K562 (cell line): Measurements from ENCODE around the gene HOXA7. TPM values are rescaled to one million over a fixed set of nuclear protein-coding genes. Genes with fewer than 3 reads are reported as not detected.

ENCODE experiments used
- ATAC-seq: fragments of 200-7000 bp; cut with Tn5 transposase; 3 replicates; pipeline ENCODE4 v1.9.1; 2020; ENCODE audit warnings: moderate library complexity
- BruUV-seq: library from RNA; stranded (reverse); fragments of 400-500 nt; replicated peaks from 2 replicates; lab custom pipeline; 2021; lab: Mats Ljungman, UMichigan
- CTCF ChIA-PET: fragments of 300-600 bp; formaldehyde crosslinking; extraction: SDS; loops from one replicate; lab custom pipeline; 2021; ENCODE audit warnings: low intra/inter-chr PET ratio; lab: Yijun Ruan, JAX
- POLR2A ChIA-PET: fragments of 300-600, 350-650 bp; sonication (Branson Sonifier 250); formaldehyde crosslinking; extraction: SDS; loops from one replicate; lab custom pipeline; 2021; ENCODE audit warnings: antibody characterized with exemption, inconsistent platforms; lab: Yijun Ruan, JAX
- DNase-seq, 4 experiments: peaks; one replicate each; pipeline versions ENCODE4 v3.0.0 to v3.0.0-alpha.2; 2011 to 2018; ENCODE audit warnings: low spot score in 3 of 4, mixed read lengths in 3 of 4; ENCODE audit errors: extremely low read depth in 1 of 4
- FAIRE-seq: peaks from 2 replicates; lab custom pipeline; 2011; peaks lifted over from hg19 to GRCh38; lab: Jason Lieb, UNC
- H2AFZ ChIP-seq: 2 replicates; pipeline ENCODE4 v1.6.0; 2011; ENCODE audit warnings: low read depth, low read length, control low read depth, inconsistent platforms
- H3K27ac ChIP-seq: fragments of 200-600 bp; 3 replicates; pipeline ENCODE4 v1.8.0; 2011; ENCODE audit warnings: low read depth, mild to moderate bottlenecking, control low read depth, inconsistent platforms, low read length, moderate library complexity, mixed read lengths; ENCODE audit errors: extremely low read depth
- H3K27me3 ChIP-seq, 2 experiments: fragments of 300-600 bp in 1 of 2; 2 replicates in 1 of 2; 3 replicates in 1 of 2; pipeline versions ENCODE4 v1.6.0 to v1.8.0; 2011; ENCODE audit warnings: inconsistent platforms in 2 of 2, low read length in 2 of 2, mild to moderate bottlenecking in 1 of 2, mixed read lengths in 1 of 2, moderate library complexity in 1 of 2; ENCODE audit not compliant: control insufficient read depth in 2 of 2, insufficient read depth in 2 of 2
- H3K36me3 ChIP-seq: fragments of 300-600 bp; 3 replicates; pipeline ENCODE4 v1.8.0; 2011; ENCODE audit warnings: mild to moderate bottlenecking, low read length, inconsistent platforms; ENCODE audit not compliant: control insufficient read depth, insufficient read depth
- H3K4me1 ChIP-seq, 2 experiments: fragments of 200-600 bp in 1 of 2; replicated peaks in 1 of 2; 2 replicates in 1 of 2; 3 replicates in 1 of 2; pipeline versions ENCODE4 v1.5.1 to v1.8.0; 2011; ENCODE audit warnings: inconsistent platforms in 2 of 2, low read length in 2 of 2, mild to moderate bottlenecking in 1 of 2, mixed read lengths in 1 of 2, moderate library complexity in 1 of 2; ENCODE audit not compliant: control insufficient read depth in 2 of 2, insufficient read depth in 2 of 2
- H3K4me2 ChIP-seq: 2 replicates; pipeline ENCODE4 v1.6.1; 2011; ENCODE audit warnings: low read length, control low read depth, inconsistent platforms, mixed read lengths; ENCODE audit not compliant: insufficient read depth
- H3K4me3 ChIP-seq: fragments of 200-600 bp; sonication (generic), shearing (Covaris generic); 2 replicates; pipeline ENCODE4 v1.5.1; 2016; ENCODE audit warnings: control low read depth, inconsistent platforms
- H3K79me2 ChIP-seq: fragments of 200-600 bp; 3 replicates; pipeline ENCODE4 v1.8.0; 2011; ENCODE audit warnings: low read length, inconsistent platforms; ENCODE audit not compliant: control insufficient read depth, insufficient read depth
- H3K9ac ChIP-seq, 2 experiments: 2 replicates each; pipeline versions ENCODE4 v1.6.0 to v1.6.1; 2011; ENCODE audit warnings: low read depth in 2 of 2, low read length in 2 of 2, control low read depth in 1 of 2, inconsistent platforms in 1 of 2, mild to moderate bottlenecking in 1 of 2, mixed read lengths in 1 of 2; ENCODE audit not compliant: insufficient read depth in 1 of 2
- H3K9me1 ChIP-seq: one replicate; pipeline ENCODE4 v1.6.0; 2011; ENCODE audit warnings: inconsistent platforms, mild to moderate bottlenecking, low read length, moderate library complexity; ENCODE audit not compliant: control insufficient read depth, insufficient read depth
- H3K9me3 ChIP-seq: replicated peaks from 2 replicates; pipeline ENCODE4 v1.5.1; 2011; ENCODE audit warnings: low read depth, low read length, inconsistent platforms; ENCODE audit not compliant: control insufficient read depth, insufficient read depth
- H4K20me1 ChIP-seq: replicated peaks from 2 replicates; pipeline ENCODE4 v1.6.1; 2011; ENCODE audit warnings: low read length, inconsistent platforms, mixed read lengths; ENCODE audit not compliant: control insufficient read depth, insufficient read depth
- ATF2 ChIP-seq: sonication (generic); formaldehyde crosslinking; IDR thresholded peaks from 2 replicates; pipeline ENCODE4 v1.8.1; 2022; ENCODE audit warnings: missing genetic modification reagents
- FOXO4 ChIP-seq: fragments of 450-650 bp; formaldehyde crosslinking; IDR thresholded peaks from 2 replicates; pipeline ENCODE4 v1.4.0; 2020; ENCODE audit warnings: mild to moderate bottlenecking, moderate library complexity
- IRF2 ChIP-seq: sonication (generic); formaldehyde crosslinking; IDR thresholded peaks from 2 replicates; pipeline ENCODE4 v1.8.1; 2022; ENCODE audit warnings: mild to moderate bottlenecking, missing genetic modification reagents
- IRF9 ChIP-seq: fragments of 450-650 bp; IDR thresholded peaks from 2 replicates; pipeline ENCODE4 v1.6.1; 2016; ENCODE audit warnings: missing biosample characterization, missing genetic modification characterization
- PCBP1 ChIP-seq: fragments of 200-400 bp; formaldehyde crosslinking; IDR thresholded peaks from 2 replicates; pipeline ENCODE4 v1.6.1; 2018; ENCODE audit warnings: mild to moderate bottlenecking, low read depth, low read length; ENCODE audit not compliant: poor library complexity, severe bottlenecking
- SAFB ChIP-seq: fragments of 200-400 bp; formaldehyde crosslinking; IDR thresholded peaks from 2 replicates; pipeline ENCODE4 v1.6.1; 2017; ENCODE audit warnings: low read depth, low read length, borderline replicate concordance
- SFPQ ChIP-seq: fragments of 200-400 bp; formaldehyde crosslinking; IDR thresholded peaks from 2 replicates; pipeline ENCODE4 v1.6.1; 2017; ENCODE audit warnings: mild to moderate bottlenecking, low read depth, low read length, moderate library complexity
- SNAPC5 ChIP-seq: fragments of 250-450 bp; sonication (Bioruptor Pico); IDR thresholded peaks from 2 replicates; pipeline ENCODE4 v1.8.0; 2021; ENCODE audit warnings: moderate library complexity, mild to moderate bottlenecking, inconsistent platforms
- TEAD1 ChIP-seq, 2 experiments: fragments of 450-650 bp in 1 of 2; sonication (generic) in 1 of 2; formaldehyde crosslinking; IDR thresholded peaks; 2 replicates each; pipeline versions ENCODE4 v1.4.0 to v1.8.0; 2020 to 2022; ENCODE audit warnings: mild to moderate bottlenecking in 2 of 2, missing genetic modification reagents in 1 of 2
- THRB ChIP-seq: fragments of 450-650 bp; formaldehyde crosslinking; conservative IDR thresholded peaks from 2 replicates; pipeline ENCODE4 v1.4.0; 2022; ENCODE audit warnings: mild to moderate bottlenecking, missing genetic modification characterization
- YBX1 ChIP-seq: fragments of 450-650 bp; IDR thresholded peaks from 2 replicates; pipeline ENCODE4 v1.7.1; 2016; ENCODE audit warnings: mild to moderate bottlenecking
- ZC3H8 ChIP-seq: fragments of 450-650 bp; IDR thresholded peaks from 2 replicates; pipeline ENCODE4 v1.6.1; 2017
- ZNF436 ChIP-seq: fragments of 250-450, 450-650 bp; sonication (Bioruptor Pico); formaldehyde crosslinking; IDR thresholded peaks from 2 replicates; pipeline ENCODE4 v1.7.0; 2020; ENCODE audit warnings: mild to moderate bottlenecking
- WGBS: fragments of 100-300 bp; shearing (Covaris generic); methylation state at CpG from one replicate; pipeline ENCODE4 v1.1.6; 2016; ENCODE audit warnings: low coverage, mixed read lengths; ENCODE audit not compliant: insufficient coverage; ENCODE audit errors: missing lambda C conversion rate; 5-methylcytosine and 5-hydroxymethylcytosine counted together
- in situ Hi-C: fragments of 300-500 bp; cut with MboI; formaldehyde crosslinking; loops from 4 replicates; pipeline ENCODE4 v1.15.0; 2018; ENCODE audit warnings: inconsistent platforms, mixed read lengths
- intact Hi-C: fragments of 100-400 bp; cut with micrococcal nuclease; formaldehyde crosslinking; loops from 2 replicates; pipeline ENCODE4 v1.14.2; 2022
- polyA plus RNA-seq, 8 experiments: library from polyadenylated mRNA; depleted of rRNA in 4 of 8; stranded (reverse) in 5 of 8; unstranded in 3 of 8; fragments of >200 nt; fragmentation: Nextera tagmentation in 2 of 8; fragmentation: Illumina TruSeq in 1 of 8; extraction: Ambion mirVana in 2 of 8; extraction: Trizol in 1 of 8; gene quantifications; 2 replicates each; pipeline versions ENCODE4 v1.2.1 to v1.2.3, GENCODE V29; 2011 to 2014; ENCODE audit warnings: inconsistent platforms in 1 of 8, missing spikeins in 1 of 8
- total RNA-seq, 7 experiments: library from RNA; depleted of rRNA in 6 of 7; stranded (reverse); fragments of >200 nt in 6 of 7; fragmentation: Illumina TruSeq in 2 of 7; extraction: Trizol in 2 of 7; gene quantifications; 2 replicates each; pipeline versions ENCODE4 v1.2.1 to v1.2.3, GENCODE V29; 2011 to 2021; ENCODE audit warnings: low replicate concordance in 1 of 7

The HOXA7 gene
- total and polyA plus RNA-seq, 9 of the 15 experiments (the other 6 are each of a cell fraction or from before 2014, with no cell fraction given), result not detected

- Histone ChIP-seq H3K9me1 (no peaks in the 10 kb centered on the region), H3K4me2 (no peak overlapping the region), H3K9ac (no peak overlapping the region), H3K9me3 (no peaks in the 10 kb centered on the region), H3K4me3 (no peak overlapping the region), H4K20me1 (no peaks in the 10 kb centered on the region; the same call in 1 of the 2 replicates), H3K79me2 (no peaks in the 10 kb centered on the region), H2AFZ (no peak overlapping the region), H3K27me3 (peaks cover 46 to 71% of the 10 kb centered on the region in 2 experiments), H3K27ac (no peak overlapping the region), H3K36me3 (no peaks in the 10 kb centered on the region), H3K4me1 (peaks cover 0 to 11% of the 10 kb centered on the region in 2 experiments; a peak in 2 of 5 replicates)
- POLR2A ChIA-PET, result no interaction called here
- in situ Hi-C loops (no loop called here), intact Hi-C loops (no loop called here)
- DNase-seq (no peak), FAIRE-seq (no peak), ATAC-seq (no peak)
- WGBS, result 10% methylated on average over 3 of the region's 3 CpGs
- CTCF ChIA-PET, result no interaction called here
- no TSS peak for BruUV-seq
- TF ChIP-seq PCBP1, result no peak
- TF ChIP-seq SAFB, result no peak
- TF ChIP-seq YBX1, result no peak
- TF ChIP-seq IRF2 (CRISPR knock-in tag), result no peak
- TF ChIP-seq ATF2 (CRISPR knock-in tag), result no peak
- no peak for TF ChIP-seq SNAPC5 (CRISPR knock-in tag)
- no peak for TF ChIP-seq THRB
- no peak for TF ChIP-seq ZNF436 (CRISPR knock-in tag)
- TF ChIP-seq FOXO4 (CRISPR knock-in tag), result no peak
- TF ChIP-seq TEAD1 (CRISPR knock-in tag; IDR thresholded peaks at IDR 0.05), result no peak
- TF ChIP-seq ZC3H8, result no peak
- no peak for TF ChIP-seq SFPQ
- TF ChIP-seq IRF9 (tag), result no peak
These were observed 37.9 kb downstream of the HOXA7 start for GRCh38 chr7:27118580-27118979.
